ENCODE data around the gene CCDC28A. TPM values are rescaled to one million over a fixed set of nuclear protein-coding genes. Genes with fewer than 3 reads are reported as not detected.
A peak's percentile ranks its signal among the peaks of the same experiment; 100 is the strongest.

CCDC28A gene
- polyA plus RNA-seq, 1 donor = 19.2 TPM

GRCh38 chr6:138809677-138810076 lies 36.1 kb downstream of the CCDC28A start:
- no peaks in the 10 kb centered on the region for H3K27me3 ChIP-seq (ENCODE audit: control insufficient read depth, insufficient read depth, low read length)
- no peak overlapping the region for H3K27ac ChIP-seq (ENCODE audit: low read length)
- H3K9me3 ChIP-seq (ENCODE audit: control insufficient read depth, low read depth, low read length) = no peaks in the 10 kb centered on the region
- no peaks in the 10 kb centered on the region for H3K4me1 ChIP-seq (ENCODE audit: control insufficient read depth, insufficient read depth, low read length)
- no peak overlapping the region for H3K4me3 ChIP-seq (ENCODE audit: low read length)
- DNase-seq = no peak
- WGBS (ENCODE audit: insufficient coverage, low lambda C conversion rate) = 100% methylated on average over 1 of the region's 3 CpGs
- H3K36me3 ChIP-seq (ENCODE audit: control insufficient read depth, insufficient read depth, low read length) = no peaks in the 10 kb centered on the region

GRCh38 chr6:138811866-138812265 lies 38.3 kb downstream of the CCDC28A start:
- Histone ChIP-seq H3K36me3 (ENCODE audit: control insufficient read depth, insufficient read depth, low read length) (no peaks in the 10 kb centered on the region), H3K4me3 (ENCODE audit: low read length) (no peak overlapping the region), H3K9me3 (ENCODE audit: control insufficient read depth, low read depth, low read length) (no peaks in the 10 kb centered on the region), H3K27ac (ENCODE audit: low read length) (no peak overlapping the region), H3K27me3 (ENCODE audit: control insufficient read depth, insufficient read depth, low read length) (no peaks in the 10 kb centered on the region), H3K4me1 (ENCODE audit: control insufficient read depth, insufficient read depth, low read length) (no peaks in the 10 kb centered on the region)
- 100% methylated on average over 1 of the region's 3 CpGs for WGBS (ENCODE audit: insufficient coverage, low lambda C conversion rate)
- DNase-seq = no peak

- peaks cover 10% of the 10 kb centered on the region for H3K4me1 ChIP-seq (ENCODE audit: control insufficient read depth, insufficient read depth, low read length)
- no peaks in the 10 kb centered on the region for H3K27me3 ChIP-seq (ENCODE audit: control insufficient read depth, insufficient read depth, low read length)
- no peaks in the 10 kb centered on the region for H3K36me3 ChIP-seq (ENCODE audit: control insufficient read depth, insufficient read depth, low read length)
- WGBS (ENCODE audit: insufficient coverage, low lambda C conversion rate) = 57% methylated on average over 2 of the region's 5 CpGs
- no peaks in the 10 kb centered on the region for H3K9me3 ChIP-seq (ENCODE audit: control insufficient read depth, low read depth, low read length)
- peak in 1 of 2 donors; percentile 59 for DNase-seq
- no peak overlapping the region for H3K4me3 ChIP-seq (ENCODE audit: low read length)
- H3K27ac ChIP-seq (ENCODE audit: low read length) = no peak overlapping the region
These were observed 40.7 kb downstream of the CCDC28A start for GRCh38 chr6:138814179-138814834.

- H3K27ac ChIP-seq (ENCODE audit: low read length) = no peak overlapping the region
- WGBS (ENCODE audit: insufficient coverage, low lambda C conversion rate) = 93% methylated on average over 3 of the region's 6 CpGs
These were observed 41.7 kb downstream of the CCDC28A start for GRCh38 chr6:138815221-138815620.

GRCh38 chr6:138815797-138816528 lies 42.4 kb downstream of the CCDC28A start:
- H3K27me3 ChIP-seq (ENCODE audit: control insufficient read depth, insufficient read depth, low read length) = no peaks in the 10 kb centered on the region
- peaks cover 10% of the 10 kb centered on the region for H3K4me1 ChIP-seq (ENCODE audit: control insufficient read depth, insufficient read depth, low read length)
- H3K27ac ChIP-seq (ENCODE audit: low read length) = no peak overlapping the region
- no peak overlapping the region for H3K4me3 ChIP-seq (ENCODE audit: low read length)
- no peaks in the 10 kb centered on the region for H3K9me3 ChIP-seq (ENCODE audit: control insufficient read depth, low read depth, low read length)
- H3K36me3 ChIP-seq (ENCODE audit: control insufficient read depth, insufficient read depth, low read length) = no peaks in the 10 kb centered on the region
- 14% methylated on average over 1 of the region's 4 CpGs for WGBS (ENCODE audit: insufficient coverage, low lambda C conversion rate)
- peak; percentile 42 to 63 for DNase-seq

More at GRCh38 chr6:138815221-138815620, 41.7 kb downstream of the CCDC28A start:
- H3K4me3 ChIP-seq (ENCODE audit: low read length) = no peak overlapping the region
- no peaks in the 10 kb centered on the region for H3K36me3 ChIP-seq (ENCODE audit: control insufficient read depth, insufficient read depth, low read length)
- no peak for DNase-seq
- no peaks in the 10 kb centered on the region for H3K27me3 ChIP-seq (ENCODE audit: control insufficient read depth, insufficient read depth, low read length)
- peaks cover 10% of the 10 kb centered on the region for H3K4me1 ChIP-seq (ENCODE audit: control insufficient read depth, insufficient read depth, low read length)
- H3K9me3 ChIP-seq (ENCODE audit: control insufficient read depth, low read depth, low read length) = no peaks in the 10 kb centered on the region

GRCh38 chr6:138817799-138818198 lies 44.2 kb downstream of the CCDC28A start:
- DNase-seq = peak; percentile 90 to 97
- Histone ChIP-seq H3K36me3 (ENCODE audit: control insufficient read depth, insufficient read depth, low read length) (no peaks in the 10 kb centered on the region), H3K4me1 (ENCODE audit: control insufficient read depth, insufficient read depth, low read length) (peaks cover 10% of the 10 kb centered on the region), H3K27me3 (ENCODE audit: control insufficient read depth, insufficient read depth, low read length) (no peaks in the 10 kb centered on the region), H3K4me3 (ENCODE audit: low read length) (no peak overlapping the region), H3K9me3 (ENCODE audit: control insufficient read depth, low read depth, low read length) (no peaks in the 10 kb centered on the region), H3K27ac (ENCODE audit: low read length) (peak overlapping the region; percentile 64)
- no CpG with 5 or more reads among the region's 4 CpGs for WGBS (ENCODE audit: insufficient coverage, low lambda C conversion rate)

GRCh38 chr6:138818496-138819194 lies 45.1 kb downstream of the CCDC28A start:
- no peak for DNase-seq
- H3K27ac ChIP-seq (ENCODE audit: low read length) = peak overlapping the region; percentile 64
- H3K36me3 ChIP-seq (ENCODE audit: control insufficient read depth, insufficient read depth, low read length) = no peaks in the 10 kb centered on the region
- no peaks in the 10 kb centered on the region for H3K27me3 ChIP-seq (ENCODE audit: control insufficient read depth, insufficient read depth, low read length)
- peaks cover 10% of the 10 kb centered on the region for H3K4me1 ChIP-seq (ENCODE audit: control insufficient read depth, insufficient read depth, low read length)
- H3K9me3 ChIP-seq (ENCODE audit: control insufficient read depth, low read depth, low read length) = no peaks in the 10 kb centered on the region
- WGBS (ENCODE audit: insufficient coverage, low lambda C conversion rate) = 90% methylated on average over 2 of the region's 10 CpGs
- no peak overlapping the region for H3K4me3 ChIP-seq (ENCODE audit: low read length)

- no peaks in the 10 kb centered on the region for H3K27me3 ChIP-seq (ENCODE audit: control insufficient read depth, insufficient read depth, low read length)
- no peaks in the 10 kb centered on the region for H3K36me3 ChIP-seq (ENCODE audit: control insufficient read depth, insufficient read depth, low read length)
- 100% methylated on average over 1 of the region's 4 CpGs for WGBS (ENCODE audit: insufficient coverage, low lambda C conversion rate)
- H3K27ac ChIP-seq (ENCODE audit: low read length) = no peak overlapping the region
- no peaks in the 10 kb centered on the region for H3K9me3 ChIP-seq (ENCODE audit: control insufficient read depth, low read depth, low read length)
- H3K4me3 ChIP-seq (ENCODE audit: low read length) = no peak overlapping the region
- DNase-seq = no peak
- peaks cover 10% of the 10 kb centered on the region for H3K4me1 ChIP-seq (ENCODE audit: control insufficient read depth, insufficient read depth, low read length)
These were observed 48.0 kb downstream of the CCDC28A start for GRCh38 chr6:138821519-138821918.

- DNase-seq = no peak
- Histone ChIP-seq H3K4me1 (ENCODE audit: control insufficient read depth, insufficient read depth, low read length) (no peaks in the 10 kb centered on the region), H3K9me3 (ENCODE audit: control insufficient read depth, low read depth, low read length) (no peaks in the 10 kb centered on the region), H3K4me3 (ENCODE audit: low read length) (no peak overlapping the region), H3K27ac (ENCODE audit: low read length) (no peak overlapping the region), H3K36me3 (ENCODE audit: control insufficient read depth, insufficient read depth, low read length) (no peaks in the 10 kb centered on the region), H3K27me3 (ENCODE audit: control insufficient read depth, insufficient read depth, low read length) (no peaks in the 10 kb centered on the region)
- WGBS (ENCODE audit: insufficient coverage, low lambda C conversion rate) = no CpG with 5 or more reads among the region's 11 CpGs
These were observed 51.0 kb downstream of the CCDC28A start for GRCh38 chr6:138824482-138825144.

GRCh38 chr6:138830248-138830647 lies 56.7 kb downstream of the CCDC28A start:
- H3K4me1 ChIP-seq (ENCODE audit: control insufficient read depth, insufficient read depth, low read length) = no peaks in the 10 kb centered on the region
- no peak overlapping the region for H3K4me3 ChIP-seq (ENCODE audit: low read length)
- no peak for DNase-seq
- no peak overlapping the region for H3K27ac ChIP-seq (ENCODE audit: low read length)
- no peaks in the 10 kb centered on the region for H3K27me3 ChIP-seq (ENCODE audit: control insufficient read depth, insufficient read depth, low read length)
- H3K36me3 ChIP-seq (ENCODE audit: control insufficient read depth, insufficient read depth, low read length) = no peaks in the 10 kb centered on the region
- H3K9me3 ChIP-seq (ENCODE audit: control insufficient read depth, low read depth, low read length) = no peaks in the 10 kb centered on the region
- 100% methylated on average over 3 of the region's 7 CpGs for WGBS (ENCODE audit: insufficient coverage, low lambda C conversion rate)
